ENCODE measurements around the gene CBFA2T3.

DNA sequence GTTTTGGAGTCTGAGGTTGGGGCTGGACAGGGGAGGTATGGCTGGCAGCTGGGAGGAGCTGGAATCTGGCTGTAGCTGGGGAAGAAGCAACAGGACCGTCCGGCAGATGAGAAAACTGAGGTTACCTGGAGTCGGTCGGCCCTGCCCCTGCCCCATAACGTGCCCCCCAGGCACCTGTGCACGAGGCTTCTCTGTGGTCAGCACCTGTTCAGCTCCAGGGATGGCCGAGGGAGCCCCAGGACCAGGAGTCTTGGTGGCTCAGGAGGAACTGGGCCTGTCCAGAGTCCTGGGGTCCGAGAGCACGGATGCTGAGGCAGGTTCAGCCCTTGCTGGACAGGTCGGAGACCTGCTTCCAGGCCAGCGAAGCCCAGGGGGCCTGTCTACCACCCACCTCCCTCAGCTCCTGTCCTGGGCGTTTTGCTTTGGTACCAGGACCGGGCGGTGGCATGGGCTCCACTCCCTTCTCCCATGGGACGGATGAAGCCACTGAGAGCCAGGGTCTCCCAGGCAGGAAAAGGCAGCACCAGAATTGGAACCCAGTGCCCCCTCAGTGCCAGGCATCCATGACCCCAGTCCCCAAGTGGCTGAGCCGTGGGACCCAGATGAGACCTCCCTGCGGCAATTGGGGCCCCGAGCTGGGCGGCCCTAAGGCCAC, 17.1 kb upstream of the CBFA2T3 start:
- TF ChIP-seq, protein P1, sequence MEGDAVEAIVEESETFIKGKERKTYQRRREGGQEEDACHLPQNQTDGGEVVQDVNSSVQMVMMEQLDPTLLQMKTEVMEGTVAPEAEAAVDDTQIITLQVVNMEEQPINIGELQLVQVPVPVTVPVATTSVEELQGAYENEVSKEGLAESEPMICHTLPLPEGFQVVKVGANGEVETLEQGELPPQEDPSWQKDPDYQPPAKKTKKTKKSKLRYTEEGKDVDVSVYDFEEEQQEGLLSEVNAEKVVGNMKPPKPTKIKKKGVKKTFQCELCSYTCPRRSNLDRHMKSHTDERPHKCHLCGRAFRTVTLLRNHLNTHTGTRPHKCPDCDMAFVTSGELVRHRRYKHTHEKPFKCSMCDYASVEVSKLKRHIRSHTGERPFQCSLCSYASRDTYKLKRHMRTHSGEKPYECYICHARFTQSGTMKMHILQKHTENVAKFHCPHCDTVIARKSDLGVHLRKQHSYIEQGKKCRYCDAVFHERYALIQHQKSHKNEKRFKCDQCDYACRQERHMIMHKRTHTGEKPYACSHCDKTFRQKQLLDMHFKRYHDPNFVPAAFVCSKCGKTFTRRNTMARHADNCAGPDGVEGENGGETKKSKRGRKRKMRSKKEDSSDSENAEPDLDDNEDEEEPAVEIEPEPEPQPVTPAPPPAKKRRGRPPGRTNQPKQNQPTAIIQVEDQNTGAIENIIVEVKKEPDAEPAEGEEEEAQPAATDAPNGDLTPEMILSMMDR (IDR thresholded peaks at IDR 0.05), result no peak
- TF ChIP-seq EP300 (IDR thresholded peaks at IDR 0.05), result no peak
